HuH-7 (cell line): ENCODE data around the gene QRFP.
"Not testable (repeated sequence)": the region's sequence is repeated elsewhere in the genome, so short reads cannot be mapped to it uniquely, and the experiment has no call there.

Experiments used
- DNase-seq: peaks from one replicate; pipeline ENCODE4 v3.0.0; 2011; ENCODE audit warnings: low spot score

The QRFP gene

GRCh38 chr9:130919559-130920145 is 23.0 kb upstream of the QRFP start:
- no peak for DNase-seq

- no peak for DNase-seq
These were observed 22.4 kb upstream of the QRFP start for GRCh38 chr9:130918826-130919558.

- DNase-seq, result no peak
These were observed 21.7 kb upstream of the QRFP start for GRCh38 chr9:130918101-130918825.

GRCh38 chr9:130917168-130917960 is 20.8 kb upstream of the QRFP start:
- DNase-seq, result no peak

- DNase-seq, result no peak
These were observed 18.5 kb upstream of the QRFP start for GRCh38 chr9:130915096-130915447.

- DNase-seq, result no peak
These were observed 17.9 kb upstream of the QRFP start for GRCh38 chr9:130914417-130915095.

GRCh38 chr9:130913599-130914416 is 17.2 kb upstream of the QRFP start:
- DNase-seq, result no peak

- no peak for DNase-seq
These were observed 16.5 kb upstream of the QRFP start for GRCh38 chr9:130912932-130913598.

- no peak for DNase-seq
These were observed 14.8 kb upstream of the QRFP start for GRCh38 chr9:130911254-130912049.

- DNase-seq, result not testable (repeated sequence)
These were observed 14.1 kb upstream of the QRFP start for GRCh38 chr9:130910670-130911069.

- DNase-seq, result not testable (repeated sequence)
These were observed 13.4 kb upstream of the QRFP start for GRCh38 chr9:130910041-130910440.

- DNase-seq, result no peak
These were observed 12.3 kb upstream of the QRFP start for GRCh38 chr9:130908878-130909355.

- DNase-seq, result no peak
These were observed 11.7 kb upstream of the QRFP start for GRCh38 chr9:130908146-130908877.

- DNase-seq, result no peak
These were observed 10.3 kb upstream of the QRFP start for GRCh38 chr9:130906735-130907416.

GRCh38 chr9:130905902-130906734 is 9.5 kb upstream of the QRFP start:
- DNase-seq, result no peak

- no peak for DNase-seq
These were observed 8.7 kb upstream of the QRFP start for GRCh38 chr9:130905125-130905901.
